GM23338 (cell line): ENCODE data around the gene CLDN15. TPM values are rescaled to one million over a fixed set of nuclear protein-coding genes. Genes with fewer than 3 reads are reported as not detected.

Experiments used
- ATAC-seq: fragments of 200-7000 bp; cut with Tn5 transposase; 3 replicates; pipeline ENCODE4 v1.9.1; 2020
- DNase-seq: peaks from one replicate; pipeline ENCODE4 v3.0.0-alpha.2; 2015; ENCODE audit warnings: low spot score
- H2AFZ ChIP-seq: fragments of 200-600 bp; sonication (generic); 2 replicates; pipeline ENCODE4 v1.8.0; 2016; ENCODE audit warnings: antibody characterized with exemption, mild to moderate bottlenecking, moderate library complexity
- H3F3A ChIP-seq: fragments of 200-600 bp; sonication (generic); replicated peaks from 2 replicates; pipeline ENCODE4 v1.8.0; 2017; ENCODE audit warnings: antibody characterized with exemption, mixed run types, low read depth
- H3K27ac ChIP-seq: fragments of 200-600 bp; sonication (generic); 2 replicates; pipeline ENCODE4 v1.6.1; 2016; ENCODE audit warnings: low read depth
- H3K27me3 ChIP-seq: fragments of 200-600 bp; sonication (generic); 2 replicates; pipeline ENCODE4 v1.8.0; 2016; ENCODE audit warnings: mild to moderate bottlenecking, mixed run types, moderate library complexity; ENCODE audit not compliant: insufficient read depth
- H3K36me3 ChIP-seq: fragments of 200-600 bp; sonication (generic); 2 replicates; pipeline ENCODE4 v1.8.0; 2016; ENCODE audit warnings: mild to moderate bottlenecking; ENCODE audit not compliant: insufficient read depth
- H3K4me1 ChIP-seq: fragments of 200-600 bp; sonication (generic); 2 replicates; pipeline ENCODE4 v1.8.0; 2016; ENCODE audit warnings: mild to moderate bottlenecking, moderate library complexity; ENCODE audit not compliant: insufficient read depth
- H3K4me2 ChIP-seq: fragments of 200-600 bp; sonication (generic); 2 replicates; pipeline ENCODE4 v1.7.1; 2017; ENCODE audit warnings: mixed run types
- H3K4me3 ChIP-seq: fragments of 200-600 bp; sonication (generic); 2 replicates; pipeline ENCODE4 v1.6.1; 2016; ENCODE audit warnings: mixed run types
- H3K79me2 ChIP-seq: fragments of 200-600 bp; sonication (generic); replicated peaks from 2 replicates; pipeline ENCODE4 v1.8.0; 2017; ENCODE audit warnings: mild to moderate bottlenecking; ENCODE audit not compliant: insufficient read depth
- H3K9me2 ChIP-seq: fragments of 200-600 bp; sonication (generic); 2 replicates; pipeline ENCODE4 v1.8.0; 2017; ENCODE audit not compliant: insufficient read depth
- H4K20me1 ChIP-seq: fragments of 200-600 bp; sonication (generic); replicated peaks from 2 replicates; pipeline ENCODE4 v1.8.0; 2017; ENCODE audit warnings: mild to moderate bottlenecking; ENCODE audit not compliant: insufficient read depth
- H3K27ac Mint-ChIP-seq: 2 replicates; pipeline ENCODE4 v1.8.0; 2020; ENCODE audit warnings: inconsistent platforms, mild to moderate bottlenecking, moderate library complexity, mixed read lengths
- H3K27me3 Mint-ChIP-seq: 3 replicates; pipeline ENCODE4 v1.8.0; 2022; ENCODE audit warnings: low read depth, mild to moderate bottlenecking, moderate library complexity, mixed read lengths, inconsistent platforms; ENCODE audit not compliant: insufficient read depth, poor library complexity
- H3K36me3 Mint-ChIP-seq: 3 replicates; pipeline ENCODE4 v1.8.0; 2021; ENCODE audit warnings: low read depth, mild to moderate bottlenecking, inconsistent platforms, moderate library complexity, mixed read lengths
- H3K4me1 Mint-ChIP-seq: 3 replicates; pipeline ENCODE4 v1.8.0; 2020; ENCODE audit warnings: mild to moderate bottlenecking, inconsistent platforms, mixed read lengths
- H3K4me3 Mint-ChIP-seq: 3 replicates; pipeline ENCODE4 v1.8.0; 2021; ENCODE audit warnings: moderate library complexity, mild to moderate bottlenecking, inconsistent platforms, mixed read lengths
- H3K9me3 Mint-ChIP-seq: 3 replicates; pipeline ENCODE4 v1.8.0; 2020; ENCODE audit warnings: moderate library complexity, mild to moderate bottlenecking, inconsistent platforms, mixed read lengths
- CREB1 ChIP-seq: fragments of 250-450 bp; sonication (Bioruptor Pico); IDR thresholded peaks from 2 replicates; pipeline ENCODE4 v1.5.0; 2020; ENCODE audit warnings: low read depth, mild to moderate bottlenecking, moderate library complexity
- CTCF ChIP-seq, 2 experiments: fragments of 200-600 bp in 1 of 2; sonication (generic) in 1 of 2; conservative IDR thresholded peaks; 2 replicates each; pipeline versions ENCODE4 v1.5.1 to v1.6.1; 2016 to 2017; ENCODE audit warnings: antibody characterized with exemption in 2 of 2, low read depth in 2 of 2, mild to moderate bottlenecking in 2 of 2, moderate library complexity in 1 of 2
- ETS1 ChIP-seq: IDR thresholded peaks from 2 replicates; pipeline ENCODE4 v1.6.1; 2016; ENCODE audit warnings: antibody characterized with exemption
- EZH2 ChIP-seq: fragments of 200-600 bp; sonication (generic); IDR thresholded peaks from one replicate; pipeline ENCODE4 v1.8.0; 2017; ENCODE audit warnings: antibody characterized with exemption, mild to moderate bottlenecking, low read depth; ENCODE audit not compliant: unreplicated experiment
- EZH2phosphoT487 ChIP-seq: fragments of 200-600 bp; sonication (generic); IDR thresholded peaks from one replicate; pipeline ENCODE4 v1.8.1; 2018; ENCODE audit warnings: antibody characterized with exemption; ENCODE audit not compliant: unreplicated experiment
- JUNB ChIP-seq: IDR thresholded peaks from one replicate; pipeline ENCODE4 v1.6.1; 2016; ENCODE audit warnings: antibody characterized with exemption; ENCODE audit not compliant: unreplicated experiment
- POLR2AphosphoS5 ChIP-seq: IDR thresholded peaks from 2 replicates; pipeline ENCODE4 v1.6.1; 2016; ENCODE audit warnings: antibody characterized with exemption, low read depth
- STAT1 ChIP-seq: IDR thresholded peaks from one replicate; pipeline ENCODE4 v1.6.1; 2016; ENCODE audit warnings: antibody characterized with exemption; ENCODE audit not compliant: unreplicated experiment
- ZNF331 ChIP-seq: fragments of 250-450 bp; sonication (Bioruptor Pico); IDR thresholded peaks from 2 replicates; pipeline ENCODE4 v1.5.0; 2020; ENCODE audit warnings: low read depth, mild to moderate bottlenecking, moderate library complexity
- ZNF462 ChIP-seq: fragments of 250-450 bp; sonication (Bioruptor Pico); IDR thresholded peaks from 2 replicates; pipeline ENCODE4 v1.5.0; 2020; ENCODE audit warnings: mild to moderate bottlenecking, moderate library complexity
- polyA plus RNA-seq: library from polyadenylated mRNA; unstranded; fragments of >200 nt; fragmentation: Nextera tagmentation; extraction: Ambion mirVana; gene quantifications from 2 replicates; pipeline ENCODE4 v1.2.1, GENCODE V29; 2016
- total RNA-seq: library from RNA; depleted of rRNA; stranded (reverse); fragments of >200 nt; shearing (Covaris generic); gene quantifications from 2 replicates; pipeline ENCODE4 v1.2.3, GENCODE V29; 2014

The CLDN15 gene
- total and polyA plus RNA-seq, 2 experiments from 2014 or later = 3.6 to 4.1 TPM

DNA sequence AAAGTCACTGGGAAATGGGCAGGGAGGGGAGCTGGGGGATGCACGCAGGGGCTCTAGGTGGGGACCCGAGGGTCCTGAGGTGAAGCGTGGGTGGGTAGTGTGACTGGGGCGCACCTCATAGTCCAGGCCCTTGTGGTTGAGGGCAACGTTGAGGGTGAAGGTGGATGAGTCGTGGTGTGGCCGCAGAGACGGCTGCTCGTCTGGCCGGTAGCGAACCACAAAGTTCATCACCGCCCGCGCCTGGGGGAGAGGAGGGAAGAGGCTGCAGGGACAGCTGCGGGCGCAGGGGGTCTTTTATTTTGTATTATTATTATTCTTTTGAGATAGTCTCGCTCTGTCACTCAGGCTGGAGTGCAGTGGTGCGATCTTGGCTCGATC lies 30.9 kb downstream of the CLDN15 start:
- TF ChIP-seq CTCF (conservative IDR thresholded peaks at IDR 0.05; ENCODE audit: low read depth in 2 of 2) (no peak), ZNF331 (CRISPR knock-in tag) (no peak), POLR2AphosphoS5 (no peak), JUNB (no peak), EZH2phosphoT487 (no peak), STAT1 (no peak), ETS1 (no peak), EZH2 (no peak), ZNF462 (no peak), CREB1 (no peak)
- ATAC-seq (no peak), DNase-seq (no peak)
- Histone ChIP-seq H3K27me3 (peaks cover 13% of the 10 kb centered on the region), H4K20me1 (no peaks in the 10 kb centered on the region), H3K27ac (no peak overlapping the region), H2AFZ (no peak overlapping the region), H3K4me1 (no peaks in the 10 kb centered on the region), H3K36me3 (no peaks in the 10 kb centered on the region; the same call in 1 of the 2 replicates), H3K4me2 (no peak overlapping the region), H3K9me2 (no peaks in the 10 kb centered on the region), H3K4me3 (no peak overlapping the region), H3K79me2 (no peaks in the 10 kb centered on the region), H3F3A (peaks cover 7% of the 10 kb centered on the region)
- Mint-ChIP-seq H3K27ac (no peak overlapping the region), H3K27me3 (peaks cover 5% of the 10 kb centered on the region), H3K4me3 (no peak overlapping the region), H3K36me3 (peaks cover 14% of the 10 kb centered on the region), H3K4me1 (no peaks in the 10 kb centered on the region; the same call in 1 of the 3 replicates), H3K9me3 (no peaks in the 10 kb centered on the region)
